OCI-M2 (cell line): ENCODE results near the gene GTSE1.

Experiments used
- DNase-seq: peaks from one replicate; lab custom pipeline; 2025; ENCODE audit not compliant: unreplicated experiment; lab: John Stamatoyannopoulos, UW

GTSE1 gene

DNA sequence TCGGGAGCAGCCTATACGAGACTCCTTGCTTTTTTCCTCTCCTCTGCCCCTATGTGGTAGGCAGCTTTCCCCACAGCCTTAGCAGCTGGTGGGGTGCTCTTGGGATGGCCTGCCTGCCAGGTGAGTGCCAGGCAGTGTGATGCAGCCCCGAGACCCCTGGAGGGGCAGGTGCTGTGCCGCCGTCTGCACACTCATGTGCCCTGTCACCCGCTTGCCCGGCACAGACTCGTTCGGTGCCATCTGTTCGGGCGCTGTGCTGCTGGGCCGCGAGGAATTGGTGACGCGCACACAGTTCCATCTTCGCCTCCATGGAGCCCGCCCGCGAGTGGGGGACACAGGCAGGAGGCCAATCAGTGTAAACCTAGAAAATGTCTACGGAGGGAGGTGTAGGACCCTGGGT is 54.0 kb downstream of the GTSE1 start:
- DNase-seq: no peak

DNA sequence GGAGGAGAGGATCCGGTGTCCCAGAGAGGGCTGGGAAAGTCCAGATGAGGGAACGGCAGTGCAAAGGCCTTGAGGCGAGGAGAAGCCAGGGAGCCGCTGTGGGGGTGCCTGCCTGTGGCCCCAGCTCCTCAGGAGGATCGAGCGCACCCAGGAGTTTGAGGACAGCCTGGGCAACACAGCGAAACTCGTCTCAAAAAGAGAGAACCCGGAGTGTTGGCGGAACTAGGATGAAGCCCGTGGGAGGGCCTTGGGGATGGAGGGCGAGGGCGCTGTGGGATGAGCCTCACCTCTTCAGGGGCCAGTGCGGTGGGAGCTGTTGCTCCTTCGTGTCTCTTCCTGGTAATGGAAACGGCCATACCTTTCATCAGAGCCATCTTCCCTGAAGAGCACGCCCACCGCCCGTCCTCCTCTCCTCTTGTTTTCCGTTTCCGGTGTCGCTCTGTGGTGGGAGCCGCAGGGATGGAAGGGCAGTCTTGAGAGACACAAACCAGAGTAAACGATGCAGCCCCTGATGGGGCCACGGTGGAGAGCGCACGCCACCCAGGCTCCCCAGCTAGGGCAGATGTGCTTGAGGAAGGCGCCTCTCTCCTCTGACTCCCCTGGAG is 54.6 kb downstream of the GTSE1 start:
- DNase-seq: no peak

DNA sequence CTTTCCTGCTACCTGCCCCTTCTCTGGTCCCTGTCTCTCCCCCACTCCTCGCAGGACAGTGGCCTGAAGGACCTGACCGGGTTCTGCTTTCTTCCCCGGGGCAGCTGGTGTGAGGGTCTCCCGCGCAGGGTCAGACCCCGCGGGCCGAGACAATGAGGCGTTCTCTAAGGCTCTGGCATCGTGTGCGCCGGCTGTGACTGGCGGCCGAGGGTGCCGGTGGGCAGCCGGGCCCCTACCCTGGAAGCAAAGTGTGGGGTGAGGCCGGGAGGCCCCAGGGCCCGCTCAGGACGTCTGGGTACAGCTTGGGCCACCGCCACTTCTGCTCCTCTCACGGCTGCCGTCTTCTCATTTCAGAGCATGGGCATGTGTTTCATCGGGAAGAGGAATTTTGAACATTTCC is 55.1 kb downstream of the GTSE1 start:
- DNase-seq: no peak

DNA sequence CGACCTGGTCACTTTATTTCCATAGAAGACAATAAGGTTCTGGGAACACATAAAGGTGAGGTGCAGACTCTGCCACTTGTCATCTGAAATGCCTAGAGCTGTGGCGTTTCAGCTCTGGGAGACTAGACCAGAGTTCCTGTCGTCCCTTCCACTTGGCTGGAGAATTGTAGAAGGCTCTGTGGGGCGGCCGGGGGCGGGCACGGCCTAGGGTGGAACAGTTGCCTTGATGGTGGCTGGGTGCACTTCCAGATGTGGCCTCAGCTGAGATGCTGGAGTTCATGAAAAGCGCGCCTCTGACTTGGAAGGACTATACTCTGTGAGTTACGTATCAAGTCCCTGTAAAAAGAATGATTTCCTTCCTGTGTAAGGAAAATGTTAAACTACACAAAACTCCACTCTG is 55.6 kb downstream of the GTSE1 start:
- DNase-seq: no peak

- DNase-seq: no peak
Observed at GRCh38 chr22:46352691-46353386, 56.2 kb downstream of the GTSE1 start.

DNA sequence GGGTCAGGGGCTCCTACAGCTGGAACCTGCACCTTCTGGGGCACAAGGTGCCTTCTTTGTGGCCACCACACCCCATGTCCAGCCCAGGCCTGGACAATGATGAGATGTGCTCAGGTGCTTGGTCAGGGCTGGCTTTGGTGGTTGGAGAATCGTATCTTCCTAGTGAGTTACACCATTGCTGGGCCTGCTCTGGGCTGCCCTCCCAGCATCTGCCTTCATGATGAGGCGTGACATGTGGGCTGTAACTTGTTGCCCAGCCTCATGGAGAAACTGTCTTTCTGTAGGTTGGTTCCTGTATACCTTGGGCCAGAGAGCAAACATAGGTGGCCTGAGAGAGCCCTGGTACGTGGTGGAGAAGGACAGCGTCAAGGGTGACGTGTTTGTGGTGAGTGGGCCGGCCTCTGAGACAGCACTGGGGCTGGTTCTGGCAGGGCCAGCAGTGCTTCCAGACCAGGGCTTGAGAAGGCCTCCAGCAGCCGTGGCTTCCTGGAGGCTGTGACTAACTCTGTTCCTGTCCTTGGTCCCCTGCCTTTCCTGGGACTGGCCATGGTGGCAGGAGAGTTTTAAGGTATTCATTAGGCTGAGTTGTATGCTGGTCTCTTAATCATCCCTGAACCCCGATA is 56.9 kb downstream of the GTSE1 start:
- DNase-seq: no peak

DNA sequence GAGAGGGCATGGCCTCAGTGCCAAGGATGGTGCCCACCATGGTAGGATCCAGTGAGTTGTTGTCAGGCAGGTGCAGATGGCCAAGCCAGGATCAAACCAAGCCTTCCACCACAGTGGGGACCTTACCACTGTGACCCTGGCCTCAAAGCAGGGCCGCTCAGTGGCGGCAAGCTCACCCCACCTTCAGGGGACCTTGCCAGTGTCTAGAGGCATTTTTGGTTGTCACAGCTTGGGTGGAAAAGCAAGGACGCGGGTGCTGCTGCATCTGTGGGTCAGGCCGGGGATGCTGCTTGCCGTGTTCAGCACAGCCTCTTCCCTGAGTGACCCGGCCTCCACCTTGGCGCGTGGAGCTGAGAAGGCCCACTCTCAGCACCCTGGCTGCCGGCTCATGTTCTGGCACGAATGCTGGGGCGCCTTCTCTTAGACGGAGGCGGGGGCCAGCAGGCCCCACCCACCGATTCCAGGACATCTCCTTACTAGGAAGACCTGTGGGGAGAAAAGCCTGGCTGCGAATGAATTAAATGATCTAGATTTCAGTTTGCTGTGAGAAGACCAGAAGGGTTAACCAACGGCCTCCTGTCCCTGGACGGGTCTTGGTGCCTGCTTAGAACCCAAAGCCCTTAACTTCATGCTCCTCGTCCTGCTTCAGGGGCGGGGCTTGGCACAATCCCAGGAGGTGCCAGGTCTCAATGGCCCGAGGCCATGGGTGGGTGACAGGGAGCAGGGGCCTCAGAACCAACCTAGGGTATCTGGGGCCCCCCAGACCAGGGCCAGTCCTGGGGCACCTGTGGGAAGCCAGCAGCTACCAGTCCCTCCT is 57.7 kb downstream of the GTSE1 start:
- DNase-seq: no peak

DNA sequence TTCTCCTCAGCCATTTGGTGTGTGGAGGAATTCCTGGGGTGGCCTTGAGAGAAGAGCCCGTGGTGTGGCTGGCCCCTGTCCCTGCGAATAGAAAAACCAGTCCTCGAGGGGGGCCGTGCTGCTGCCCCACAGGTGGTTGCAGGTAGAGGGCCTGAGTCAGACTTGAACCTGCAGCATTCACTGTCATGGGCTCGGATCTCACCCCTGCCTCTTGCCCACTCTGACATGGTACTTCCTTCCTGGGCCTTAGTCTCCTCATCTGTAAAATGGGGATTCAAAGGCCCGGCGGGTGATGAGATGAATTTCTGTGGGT is 58.3 kb downstream of the GTSE1 start:
- no peak for DNase-seq

GRCh38 chr22:46355369-46355995 is 58.8 kb downstream of the GTSE1 start:
- no peak for DNase-seq

DNA sequence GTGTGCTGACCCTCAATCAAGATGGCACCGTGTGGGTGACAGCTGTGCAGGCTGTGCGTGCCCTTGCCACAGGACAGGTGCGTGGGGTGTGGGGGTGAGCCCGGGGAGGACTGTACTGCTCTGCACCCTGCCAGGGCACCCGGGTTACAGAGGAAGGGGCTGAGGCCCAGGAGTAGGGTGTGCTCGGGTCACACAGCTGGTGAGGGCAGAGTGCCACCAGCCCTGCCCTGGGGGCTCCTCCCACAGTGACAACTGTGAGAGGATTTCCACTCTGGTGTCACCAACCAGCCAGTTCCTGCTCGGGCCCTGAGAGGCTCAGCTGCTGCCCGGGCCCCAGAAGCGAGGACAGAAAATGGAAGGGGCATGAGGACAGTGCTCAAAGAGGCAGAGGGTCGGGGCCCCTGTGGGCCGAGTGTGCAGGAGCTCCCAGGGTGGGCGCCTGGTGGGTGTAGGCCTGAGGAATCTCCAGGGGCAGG is 59.4 kb downstream of the GTSE1 start:
- DNase-seq: no peak

DNA sequence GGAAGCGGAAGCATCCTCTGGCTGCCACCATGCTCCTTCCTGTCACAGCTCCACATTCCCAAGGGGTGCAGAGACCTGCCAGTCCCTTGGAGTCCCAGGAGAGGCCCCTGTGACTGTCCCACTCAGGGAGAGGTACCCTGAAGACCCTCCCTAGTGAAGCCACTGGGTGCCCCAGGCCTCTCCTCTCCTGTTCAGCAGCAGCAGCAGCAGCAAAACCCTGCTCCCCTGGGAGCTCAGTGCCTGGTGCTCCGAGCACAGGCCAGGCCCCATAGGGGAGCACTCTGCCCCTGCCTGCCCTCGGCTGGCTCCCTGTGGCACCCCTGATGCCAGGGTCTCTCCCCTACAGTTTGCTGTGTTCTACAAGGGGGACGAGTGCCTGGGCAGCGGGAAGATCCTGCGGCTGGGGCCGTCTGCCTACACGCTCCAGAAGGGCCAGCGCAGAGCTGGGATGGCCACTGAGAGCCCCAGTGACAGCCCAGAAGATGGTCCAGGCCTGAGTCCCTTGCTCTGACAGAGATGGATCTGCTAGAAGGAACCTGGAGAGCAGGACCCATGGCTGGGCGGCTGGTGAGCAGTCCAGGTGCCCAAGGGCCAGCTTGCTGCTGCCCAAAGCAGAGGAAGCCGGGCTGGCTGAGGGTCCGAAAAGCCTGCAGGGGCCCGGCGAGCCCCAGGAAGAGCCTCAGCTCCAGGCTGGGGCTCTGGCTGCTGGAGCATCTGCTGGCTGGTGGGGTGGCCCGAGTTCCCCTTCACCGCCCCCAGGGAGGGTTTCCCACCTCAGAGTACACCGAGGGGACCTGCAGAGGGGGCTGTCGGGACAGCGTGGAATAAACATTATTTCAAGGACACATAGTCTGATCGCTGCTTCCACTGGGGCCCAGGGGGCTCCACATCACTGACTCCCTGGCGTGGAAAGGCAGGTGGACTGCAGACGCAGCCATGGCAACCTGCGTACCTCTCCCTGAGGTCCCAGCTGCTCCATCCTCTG is 60.1 kb downstream of the GTSE1 start:
- DNase-seq: no peak

DNA sequence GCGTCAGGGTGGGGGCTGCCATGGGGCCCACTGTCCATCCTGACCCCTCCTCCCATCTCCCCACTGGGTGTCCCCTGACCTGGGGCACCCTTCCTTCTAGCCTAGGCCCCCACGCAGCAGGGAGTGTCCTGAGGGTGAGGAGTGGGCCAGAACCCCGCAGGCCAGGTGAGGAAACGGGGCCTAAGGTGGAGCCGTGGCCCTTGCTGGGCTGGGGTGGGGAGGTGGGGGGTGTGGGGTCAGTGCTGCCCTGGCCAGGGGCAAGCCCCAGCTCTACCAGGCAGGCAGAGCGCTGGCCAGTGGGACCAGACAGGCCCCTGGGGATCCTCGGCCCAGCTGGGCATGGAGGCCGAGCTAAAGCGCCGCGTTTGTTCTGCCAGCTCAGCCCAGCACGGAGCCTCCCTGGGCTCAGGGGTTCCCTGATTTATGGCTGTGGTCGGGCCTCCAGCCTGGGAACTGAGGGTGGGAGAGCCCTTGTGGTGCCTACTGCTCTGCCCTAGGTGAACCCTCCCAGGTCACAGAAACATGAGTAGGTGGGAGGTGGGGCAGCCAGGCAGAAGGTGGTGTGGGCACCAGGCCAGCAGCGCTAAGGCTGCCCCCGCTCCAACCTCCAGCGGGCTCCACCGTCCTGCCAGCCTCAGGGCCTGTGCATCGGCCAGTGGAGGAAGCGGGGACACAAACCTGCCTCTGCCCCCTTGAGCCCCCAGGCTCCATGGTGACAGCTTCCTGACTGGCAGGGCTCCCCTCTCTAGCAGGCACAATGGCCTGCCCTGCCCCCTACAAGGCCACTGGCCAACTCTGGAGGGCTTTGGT is 61.2 kb downstream of the GTSE1 start:
- DNase-seq: no peak

DNA sequence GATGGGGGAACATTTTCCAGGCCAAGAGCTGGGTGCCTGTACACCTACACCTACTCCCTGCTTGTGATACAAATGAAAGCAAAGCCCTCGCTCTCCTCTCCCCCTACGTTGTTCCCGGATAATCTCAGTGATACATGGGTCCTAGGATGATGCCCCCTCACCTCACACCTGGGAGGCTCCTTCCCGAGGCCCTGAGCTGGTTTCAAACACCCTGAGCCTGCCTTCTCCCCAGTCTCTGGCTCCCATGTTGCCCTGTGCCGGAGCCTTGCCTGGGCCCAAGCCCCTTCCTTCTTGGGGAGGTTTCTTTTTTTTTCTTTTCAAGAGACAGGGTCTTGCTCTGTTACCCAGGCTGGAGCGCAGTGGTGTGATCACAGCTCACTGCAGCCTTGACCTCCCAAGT is 62.1 kb downstream of the GTSE1 start:
- no peak for DNase-seq

- no peak for DNase-seq
Observed at GRCh38 chr22:46359362-46359761, 62.7 kb downstream of the GTSE1 start.

GRCh38 chr22:46360097-46360496 is 63.4 kb downstream of the GTSE1 start:
- DNase-seq: no peak

GRCh38 chr22:46360891-46361290 is 64.2 kb downstream of the GTSE1 start:
- DNase-seq: no peak

- no peak for DNase-seq
Observed at GRCh38 chr22:46361826-46362202, 65.1 kb downstream of the GTSE1 start.

DNA sequence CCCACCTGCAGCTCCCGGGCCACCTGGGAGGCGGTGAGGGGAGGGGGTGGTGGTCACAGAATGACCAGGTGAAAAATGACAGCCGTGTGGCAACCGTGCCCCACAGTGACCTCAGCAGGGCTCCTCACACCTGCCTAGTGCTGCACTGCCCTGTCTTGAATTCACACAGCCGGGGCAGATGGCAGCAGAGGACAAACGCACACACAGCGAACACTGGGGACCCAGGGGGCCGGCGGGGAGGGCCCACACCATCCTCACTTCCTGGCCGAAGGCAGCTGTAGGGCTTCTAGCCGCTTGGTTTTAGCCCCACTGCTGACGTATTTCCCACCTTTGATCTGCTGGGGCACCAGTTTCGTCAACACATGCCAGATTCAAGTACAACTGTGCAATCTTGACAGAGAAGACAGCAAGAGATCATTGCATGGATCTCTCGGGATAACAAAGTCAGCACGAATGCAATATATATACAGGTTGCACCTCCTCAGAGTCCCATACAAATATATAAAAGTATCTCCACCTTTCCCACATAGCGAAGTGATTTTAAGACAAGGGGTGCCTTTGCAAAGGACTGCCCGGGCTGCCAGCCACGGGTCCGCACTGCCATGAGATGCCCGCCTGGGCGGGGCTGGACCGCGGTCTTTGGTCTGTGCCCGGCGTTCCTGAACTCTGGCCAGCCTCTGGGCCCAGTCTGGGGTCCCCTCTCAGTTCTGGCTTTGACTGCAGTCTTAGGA is 65.7 kb downstream of the GTSE1 start:
- no peak for DNase-seq
